Dermis microvascular lymphatic vessel endothelial cell (primary cell): ENCODE measurements around the gene COLEC11. TPM values are rescaled to one million over a fixed set of nuclear protein-coding genes. Genes with fewer than 3 reads are reported as not detected.

ENCODE experiments used
- DNase-seq, 2 donors: peaks; one replicate each; pipeline versions ENCODE4 v3.0.0 to v3.0.0-alpha.2; 2010; ENCODE audit warnings: low read depth in 2 of 2
- total RNA-seq: library from RNA; depleted of rRNA; stranded (reverse); fragments of >200 nt; gene quantifications from 2 replicates; pipeline ENCODE4 v1.2.1, GENCODE V29; 2014

Gene COLEC11
- total RNA-seq, 1 donor from 2014 or later: 0.13 TPM

- DNase-seq: no peak
Observed at GRCh38 chr2:3637692-3638455, 43.0 kb downstream of the COLEC11 start.

DNA sequence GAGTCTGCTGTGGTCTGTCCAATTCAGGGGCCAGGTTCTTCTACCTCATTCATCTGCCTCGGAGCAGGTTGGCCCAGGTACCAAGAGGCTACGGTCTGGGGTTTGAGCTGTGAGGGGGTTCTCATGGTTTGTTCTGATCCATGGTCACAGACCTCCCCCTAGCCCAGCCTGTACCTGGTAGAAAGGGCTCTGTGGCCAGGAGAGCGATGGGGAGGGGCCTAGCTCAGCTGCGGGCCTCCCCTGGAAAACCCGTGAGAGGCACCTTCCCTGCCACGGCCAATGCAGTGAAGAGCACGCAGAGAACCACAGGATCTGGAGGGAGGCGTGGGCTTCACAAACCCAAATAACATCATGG lies 43.5 kb downstream of the COLEC11 start:
- DNase-seq: no peak

DNA sequence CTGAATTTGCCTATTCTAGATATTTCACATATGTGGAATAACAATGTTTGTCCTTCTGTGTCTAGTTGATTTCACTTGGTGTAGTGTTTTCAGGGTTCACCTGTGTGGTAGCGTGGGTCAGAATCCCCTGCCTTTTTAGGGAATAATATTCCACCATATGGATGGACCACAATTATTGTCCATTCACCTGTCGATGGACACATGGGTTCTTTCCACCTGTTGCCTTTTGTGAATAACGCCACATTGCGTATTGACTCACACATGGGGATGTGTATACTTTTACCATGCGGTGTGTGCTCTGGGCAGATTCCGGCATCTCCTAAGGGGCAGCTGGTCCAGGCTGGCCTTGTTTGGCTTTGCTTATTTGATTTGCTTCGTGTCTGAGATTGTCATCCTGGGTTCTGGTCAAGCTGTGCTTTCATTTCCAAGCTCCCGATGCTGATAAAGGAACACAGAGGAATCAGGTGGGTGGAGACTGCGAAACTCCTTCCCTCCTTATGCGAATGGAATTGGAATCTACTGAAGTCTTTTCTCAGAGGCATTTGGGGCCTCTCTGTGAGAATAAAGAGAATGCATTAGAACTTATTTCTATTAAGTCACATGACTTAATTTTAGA lies 44.2 kb downstream of the COLEC11 start:
- DNase-seq: no peak

- DNase-seq: no peak
Observed at GRCh38 chr2:3639653-3640052, 44.7 kb downstream of the COLEC11 start.

DNA sequence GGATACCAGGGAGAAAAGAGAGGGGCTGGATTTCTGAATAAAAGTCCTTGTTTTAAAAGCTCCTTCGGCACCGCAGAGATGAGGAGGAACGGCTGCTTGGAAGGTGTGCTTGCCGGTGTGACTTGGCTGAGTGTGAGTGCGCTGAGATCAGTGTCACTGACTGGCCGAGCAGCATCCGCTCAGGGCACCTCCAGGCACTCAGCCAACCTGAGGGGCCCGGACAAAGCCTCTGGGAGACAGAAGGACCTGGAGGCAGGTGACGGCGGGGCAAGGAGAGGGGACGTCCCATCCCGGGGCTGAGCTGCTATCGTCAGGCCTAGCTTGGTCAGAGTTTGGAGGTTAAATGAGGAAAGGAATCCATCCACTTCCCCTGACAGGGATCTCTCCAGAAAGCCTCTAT lies 46.3 kb downstream of the COLEC11 start:
- no peak for DNase-seq

DNA sequence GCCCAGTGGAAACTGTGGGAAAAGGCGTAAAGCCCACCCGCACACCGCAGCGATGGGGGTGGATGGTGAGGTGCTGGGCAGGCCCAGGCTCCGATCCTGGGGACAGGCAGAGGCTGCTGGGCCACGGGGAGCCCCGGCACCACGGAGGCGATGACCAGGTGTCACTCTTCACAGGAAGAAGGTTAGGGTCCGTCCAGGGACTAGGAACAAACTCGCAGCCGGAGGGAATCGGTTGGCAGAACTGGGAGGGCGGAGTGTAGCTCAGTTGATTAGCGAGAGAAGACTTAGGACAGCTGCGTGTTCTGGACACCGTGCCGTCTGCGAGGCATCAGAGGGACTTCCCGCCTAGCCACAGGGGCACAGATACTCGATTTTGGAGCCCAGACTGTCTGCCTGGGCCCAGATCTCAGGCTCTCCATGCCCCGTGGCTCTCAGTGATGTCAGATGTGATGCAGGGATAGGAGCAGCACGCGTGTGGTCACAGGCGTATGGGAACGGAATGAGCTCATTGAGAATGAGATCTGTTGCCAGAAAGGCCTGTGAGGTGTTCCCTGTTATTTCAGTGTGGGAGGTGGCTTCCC lies 47.0 kb downstream of the COLEC11 start:
- DNase-seq: no peak

GRCh38 chr2:3642521-3643215 lies 47.8 kb downstream of the COLEC11 start:
- no peak for DNase-seq

- DNase-seq: no peak
Observed at GRCh38 chr2:3643371-3644245, 48.7 kb downstream of the COLEC11 start.

DNA sequence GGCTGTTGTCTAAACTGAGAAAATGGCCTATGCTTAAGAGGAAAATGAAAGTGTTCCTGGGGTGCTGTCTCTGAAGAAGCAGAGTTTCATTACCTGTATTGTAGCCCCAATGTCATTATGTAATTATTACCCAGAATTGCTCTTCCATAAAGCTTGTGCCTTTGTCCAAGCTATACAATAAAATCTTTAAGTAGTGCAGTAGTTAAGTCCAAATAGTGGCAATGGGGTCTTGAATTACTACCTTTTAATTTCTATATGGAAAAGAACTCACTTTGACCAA lies 49.3 kb downstream of the COLEC11 start:
- DNase-seq: no peak

DNA sequence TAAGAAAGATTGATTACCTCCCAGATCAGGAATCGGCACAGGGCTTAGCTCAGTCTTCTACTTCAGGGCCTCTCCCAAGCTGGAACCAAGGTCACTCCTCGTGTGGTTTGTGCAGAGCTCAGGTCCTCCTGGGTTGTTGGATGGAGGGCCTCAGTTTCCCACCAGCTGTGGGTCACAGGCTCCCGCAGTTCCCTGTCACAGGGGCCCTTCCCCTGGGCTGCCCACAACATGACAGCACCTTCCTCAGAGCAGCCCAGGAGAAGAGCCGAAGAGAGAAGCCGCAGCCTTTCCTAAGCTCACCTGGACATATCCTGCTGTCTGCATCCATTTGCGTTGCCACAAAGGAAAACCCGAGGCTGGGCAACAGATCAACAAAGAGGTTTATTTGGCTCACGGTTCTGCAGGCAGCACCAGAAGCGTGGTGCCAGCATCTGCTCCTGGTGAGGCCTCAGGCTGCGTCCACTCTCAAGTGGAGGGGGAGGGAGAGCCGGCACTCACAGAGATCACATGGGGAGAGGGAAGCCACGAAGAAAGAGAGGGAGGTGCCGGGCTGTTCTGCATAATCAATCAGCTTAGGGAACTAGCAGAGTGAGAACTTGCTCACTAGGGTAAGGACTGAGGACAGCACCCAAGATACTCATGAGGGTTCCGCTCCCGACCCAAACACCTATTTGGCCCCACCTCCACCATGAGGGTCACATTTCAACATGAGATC lies 50.1 kb downstream of the COLEC11 start:
- DNase-seq: no peak

- DNase-seq: no peak
Observed at GRCh38 chr2:3645745-3646389, 51.0 kb downstream of the COLEC11 start.

DNA sequence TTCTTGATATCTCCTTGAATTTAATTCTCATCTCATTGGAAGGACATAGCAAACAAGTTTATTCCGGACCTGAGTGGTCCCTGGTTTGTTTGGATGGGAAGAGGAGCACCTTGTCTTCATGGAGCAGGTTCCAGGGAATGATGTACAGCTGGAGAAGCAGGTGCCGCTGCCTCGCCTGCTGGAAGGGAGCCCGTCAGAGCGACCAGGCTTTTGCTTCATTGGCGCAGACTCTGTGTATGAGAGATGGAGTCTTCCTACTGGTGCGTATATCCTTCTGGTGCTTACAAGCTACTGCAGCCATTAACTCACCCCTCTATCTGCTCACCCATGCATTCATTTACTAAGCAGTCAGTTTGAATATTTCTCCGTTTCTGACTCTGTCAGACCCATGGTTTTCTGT lies 51.5 kb downstream of the COLEC11 start:
- DNase-seq: no peak

- DNase-seq: no peak
Observed at GRCh38 chr2:3647246-3647645, 52.3 kb downstream of the COLEC11 start.

- no peak for DNase-seq
Observed at GRCh38 chr2:3647831-3648651, 53.1 kb downstream of the COLEC11 start.

DNA sequence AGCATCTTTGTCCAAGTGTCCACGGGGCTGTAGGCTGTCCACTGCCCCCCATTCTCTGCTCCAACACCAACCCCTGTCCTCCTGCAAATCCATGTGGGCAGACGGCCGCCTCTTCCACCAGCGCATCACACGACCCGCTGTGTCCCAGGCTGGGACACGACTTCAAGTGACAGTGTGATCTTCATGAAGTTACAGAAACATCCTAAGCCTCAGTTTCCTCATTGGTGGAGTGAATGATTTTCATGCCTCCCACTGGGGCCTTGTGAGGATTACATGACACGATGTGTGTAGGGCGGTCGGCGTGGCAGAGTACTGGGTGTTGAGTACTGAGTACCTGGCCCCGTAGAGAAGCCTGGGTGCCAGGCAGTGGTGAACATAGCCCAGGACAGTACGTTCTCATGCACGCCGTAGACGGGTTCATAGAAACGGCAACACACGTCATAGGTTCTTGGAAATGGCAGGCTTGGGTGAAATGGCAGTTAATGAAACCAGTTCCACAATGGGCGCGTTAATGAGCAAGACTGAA lies 53.8 kb downstream of the COLEC11 start:
- no peak for DNase-seq

- no peak for DNase-seq
Observed at GRCh38 chr2:3649581-3649980, 54.7 kb downstream of the COLEC11 start.

DNA sequence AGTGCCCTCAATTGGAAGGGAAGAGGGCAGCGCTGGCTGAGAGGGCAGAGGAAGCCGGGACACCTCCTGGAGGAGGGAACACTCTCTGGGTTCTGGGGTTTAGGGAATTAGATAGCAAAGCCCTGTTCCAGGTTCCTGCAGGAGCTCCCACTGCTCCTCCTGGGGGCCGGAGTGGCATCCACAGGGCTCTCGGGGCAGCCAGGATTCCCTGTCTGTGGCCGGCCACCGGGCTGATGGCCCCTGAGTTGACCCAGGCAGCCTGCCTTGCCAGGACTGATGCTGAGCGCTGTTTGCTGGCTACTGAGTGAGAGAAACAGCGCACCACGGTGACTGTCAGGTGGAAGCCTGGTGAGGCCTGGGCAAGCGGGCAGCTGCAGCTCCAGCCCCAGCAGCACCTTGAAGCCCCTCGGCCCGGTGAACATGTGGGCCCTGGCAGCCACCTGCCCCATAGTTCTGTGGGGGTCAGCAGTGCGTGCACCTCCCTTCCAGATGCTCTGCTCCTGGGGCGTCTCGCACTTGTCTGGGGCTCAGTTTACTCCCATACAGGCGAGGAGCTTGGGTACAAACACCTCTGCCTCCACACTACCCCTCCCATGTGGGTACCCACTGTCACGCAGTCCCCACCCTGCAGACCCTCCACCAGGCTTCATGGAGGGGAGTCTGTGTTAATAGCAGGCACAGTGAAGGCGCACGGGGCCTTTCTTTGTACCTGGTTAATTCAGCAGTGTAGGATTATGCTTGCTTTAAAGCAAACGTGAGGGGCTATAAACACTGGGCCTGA lies 55.4 kb downstream of the COLEC11 start:
- no peak for DNase-seq
